ENCODE results near the gene RUBCNL.
A peak's percentile ranks its signal among the peaks of the same experiment; 100 is the strongest.
"Not testable (repeated sequence)": the region's sequence is repeated elsewhere in the genome, so short reads cannot be mapped to it uniquely, and the experiment has no call there.

The RUBCNL gene, protein sequence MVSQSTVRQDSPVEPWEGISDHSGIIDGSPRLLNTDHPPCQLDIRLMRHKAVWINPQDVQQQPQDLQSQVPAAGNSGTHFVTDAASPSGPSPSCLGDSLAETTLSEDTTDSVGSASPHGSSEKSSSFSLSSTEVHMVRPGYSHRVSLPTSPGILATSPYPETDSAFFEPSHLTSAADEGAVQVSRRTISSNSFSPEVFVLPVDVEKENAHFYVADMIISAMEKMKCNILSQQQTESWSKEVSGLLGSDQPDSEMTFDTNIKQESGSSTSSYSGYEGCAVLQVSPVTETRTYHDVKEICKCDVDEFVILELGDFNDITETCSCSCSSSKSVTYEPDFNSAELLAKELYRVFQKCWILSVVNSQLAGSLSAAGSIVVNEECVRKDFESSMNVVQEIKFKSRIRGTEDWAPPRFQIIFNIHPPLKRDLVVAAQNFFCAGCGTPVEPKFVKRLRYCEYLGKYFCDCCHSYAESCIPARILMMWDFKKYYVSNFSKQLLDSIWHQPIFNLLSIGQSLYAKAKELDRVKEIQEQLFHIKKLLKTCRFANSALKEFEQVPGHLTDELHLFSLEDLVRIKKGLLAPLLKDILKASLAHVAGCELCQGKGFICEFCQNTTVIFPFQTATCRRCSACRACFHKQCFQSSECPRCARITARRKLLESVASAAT

GRCh38 chr13:46387064-46387851 is at the start of gene RUBCNL:
Gene RUBCNL, minus strand, starts transcription at chr13:46387252. Its CDS starts 14,777 bp downstream, at chr13:46372475.
- peak; percentile 43 to 75 (median 63) for DNase-seq

DNA sequence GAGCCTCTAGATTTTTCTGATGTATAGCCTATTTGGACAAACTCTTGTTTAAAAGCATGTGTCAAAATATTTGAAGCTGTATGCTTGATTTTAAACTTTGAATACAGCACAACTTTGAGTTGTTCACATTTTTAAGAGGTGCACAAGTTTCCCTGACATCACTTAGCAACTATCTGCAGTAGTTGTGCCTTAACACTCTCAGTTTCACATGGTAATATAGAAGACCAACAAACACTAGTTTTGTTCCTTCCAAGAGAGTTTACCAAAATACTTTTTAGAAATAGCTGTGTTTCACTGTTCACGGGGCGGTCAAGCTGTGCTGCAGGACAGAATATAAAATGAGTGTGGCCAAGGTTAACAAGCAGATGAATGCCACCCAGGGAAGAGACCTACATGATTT is 42.5 kb upstream of the RUBCNL start:
- not testable (repeated sequence) for DNase-seq

DNA sequence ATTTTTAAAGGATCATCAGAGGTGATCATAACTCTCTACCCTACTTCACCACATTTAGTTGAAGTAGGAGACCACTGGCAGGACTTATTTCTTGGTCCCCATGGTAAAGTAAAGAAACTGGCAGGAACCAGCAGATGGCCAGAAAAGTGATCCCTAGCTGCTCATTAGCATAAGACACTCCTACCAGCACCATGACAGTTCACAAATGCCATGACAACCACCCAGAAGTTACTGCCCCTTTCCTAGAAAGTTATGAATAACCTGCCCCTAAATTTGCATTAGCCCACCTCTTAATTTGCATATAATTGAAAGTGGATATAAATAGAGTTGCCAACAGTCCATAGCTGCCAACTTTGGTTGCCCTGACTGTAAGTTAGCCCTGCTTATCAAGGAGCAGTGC is 18.4 kb upstream of the RUBCNL start:
- no peak for DNase-seq

DNA sequence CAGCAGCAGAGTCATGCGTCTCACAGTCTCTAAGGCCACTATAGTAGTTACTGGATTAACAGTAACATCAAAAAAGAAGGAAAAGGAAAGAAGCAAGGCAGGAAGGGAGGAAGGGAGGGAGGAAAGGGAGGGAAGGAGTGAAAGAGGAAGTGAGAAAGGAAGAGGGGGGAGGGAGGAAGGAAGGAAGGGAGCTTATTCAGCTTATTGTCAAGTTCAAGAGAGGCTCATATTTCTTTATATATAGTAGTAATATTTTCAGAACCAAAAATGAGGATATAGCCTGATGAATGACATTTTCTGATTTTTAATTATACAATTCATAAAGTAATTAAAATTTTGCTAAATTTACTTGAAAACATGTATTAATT is 17.7 kb upstream of the RUBCNL start:
- no peak for DNase-seq

DNA sequence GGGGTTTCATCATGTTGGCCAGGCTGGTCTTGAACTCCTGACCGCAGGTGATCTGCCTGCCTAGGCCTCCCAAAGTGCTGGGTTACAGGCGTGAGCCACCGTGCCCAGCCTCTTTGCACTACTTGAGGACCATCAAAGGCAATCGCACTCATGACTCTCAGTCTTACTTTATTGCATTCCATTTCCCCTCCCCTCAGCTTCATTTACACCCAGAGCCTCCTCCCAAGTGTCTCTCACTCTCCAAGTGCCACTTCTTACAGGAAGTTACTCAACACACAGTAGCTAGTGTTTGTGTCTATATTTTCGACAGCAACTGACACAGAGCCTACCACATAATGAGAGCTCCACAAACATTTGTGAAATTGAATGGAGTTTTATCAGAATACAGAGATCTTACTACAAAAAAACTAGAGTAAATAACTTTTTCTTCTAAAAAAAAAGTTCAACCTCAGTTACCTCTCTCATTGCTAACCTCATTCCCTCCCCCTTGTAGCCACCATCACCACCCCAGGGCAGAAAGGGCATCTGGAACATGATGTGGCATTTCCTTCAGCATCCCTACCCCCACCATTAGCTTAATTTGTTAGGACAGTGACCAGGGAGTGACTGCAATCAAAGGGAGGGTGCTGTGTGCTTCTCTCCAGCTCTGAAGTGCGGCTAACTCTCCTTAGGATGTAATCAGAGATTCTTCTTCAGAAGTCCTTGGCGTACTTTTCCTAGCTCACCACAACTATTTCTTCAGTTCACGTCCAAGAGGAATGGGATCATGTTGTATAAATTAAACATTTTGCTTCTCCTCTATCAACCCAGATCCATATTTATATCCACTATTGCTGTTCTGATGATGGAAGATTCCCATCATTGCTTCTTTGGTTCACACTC is 17.0 kb upstream of the RUBCNL start:
- no peak for DNase-seq

GRCh38 chr13:46402178-46402577 is 15.1 kb upstream of the RUBCNL start:
- no peak for DNase-seq

GRCh38 chr13:46401432-46401831 is 14.4 kb upstream of the RUBCNL start:
- no peak for DNase-seq

- DNase-seq: no peak
Measured at GRCh38 chr13:46396341-46396740, 9.3 kb upstream of the RUBCNL start.

DNA sequence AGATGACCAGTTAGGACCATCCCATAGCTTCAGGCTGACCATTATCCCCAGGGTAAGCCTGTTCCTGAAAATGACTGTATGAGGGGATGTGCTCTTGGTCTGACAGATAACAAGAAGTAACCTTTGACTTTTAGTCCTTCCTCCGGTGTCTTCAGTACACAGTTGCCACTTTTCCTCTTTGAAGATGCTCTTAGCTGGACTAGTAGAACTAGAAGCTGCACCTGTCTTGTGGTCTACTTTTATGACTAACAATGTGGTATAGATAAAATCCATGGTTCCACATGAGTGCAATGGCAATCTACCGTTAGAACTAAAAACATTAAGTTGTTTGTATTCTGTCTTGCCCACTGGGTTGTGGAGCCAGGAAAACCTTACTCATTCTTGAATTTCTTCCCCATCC is 5.9 kb upstream of the RUBCNL start:
- DNase-seq: peak in 1 of 3 experiments; percentile 85

- DNase-seq: no peak
Measured at GRCh38 chr13:46389457-46390451, 2.7 kb upstream of the RUBCNL start.

DNA sequence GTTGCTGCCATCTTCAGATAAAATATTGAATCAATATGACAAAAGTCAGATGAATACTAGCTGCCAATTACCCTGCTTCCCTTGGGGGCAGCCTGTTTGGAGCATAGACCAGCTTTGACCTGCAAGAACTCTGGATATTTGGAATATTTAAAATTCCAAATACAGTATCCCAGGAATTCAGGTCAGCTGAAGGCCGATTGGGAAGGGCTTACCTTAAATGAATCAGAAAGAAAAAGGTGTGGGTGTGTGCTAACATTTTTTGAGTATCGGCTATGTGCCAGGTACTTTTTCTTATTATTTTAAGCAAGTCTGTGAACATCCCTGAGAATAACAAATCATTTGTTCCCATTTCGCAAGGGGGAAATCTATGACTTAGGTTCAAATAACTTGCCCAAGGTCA is 1.8 kb upstream of the RUBCNL start:
- no peak for DNase-seq

DNA sequence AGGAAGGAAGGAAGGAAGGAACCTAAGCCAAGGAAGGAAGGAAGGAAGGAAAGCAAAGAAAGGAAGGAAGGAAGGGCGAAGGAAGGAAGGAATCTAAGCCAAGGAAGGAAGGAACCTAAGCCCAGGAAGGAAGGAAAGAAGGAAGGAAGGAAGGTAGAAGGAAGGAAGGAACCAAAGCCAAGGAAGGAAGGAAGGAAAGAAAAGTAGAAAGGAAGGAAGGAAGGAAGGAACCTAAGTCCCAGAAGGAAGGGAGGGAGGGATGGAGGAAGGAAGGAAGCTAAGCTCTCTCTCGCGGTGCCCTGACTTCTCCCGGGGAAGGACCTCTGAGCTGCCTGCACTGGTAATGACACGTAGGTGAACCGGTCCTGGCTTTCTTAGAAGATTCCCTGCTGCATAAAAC is 1.3 kb upstream of the RUBCNL start:
- no peak for DNase-seq

GRCh38 chr13:46386392-46387063 is 524 bp downstream of the RUBCNL start:
- peak in 1 of 3 experiments; percentile 55 for DNase-seq

- no peak for DNase-seq
Measured at GRCh38 chr13:46385946-46386345, 1.1 kb downstream of the RUBCNL start.

DNA sequence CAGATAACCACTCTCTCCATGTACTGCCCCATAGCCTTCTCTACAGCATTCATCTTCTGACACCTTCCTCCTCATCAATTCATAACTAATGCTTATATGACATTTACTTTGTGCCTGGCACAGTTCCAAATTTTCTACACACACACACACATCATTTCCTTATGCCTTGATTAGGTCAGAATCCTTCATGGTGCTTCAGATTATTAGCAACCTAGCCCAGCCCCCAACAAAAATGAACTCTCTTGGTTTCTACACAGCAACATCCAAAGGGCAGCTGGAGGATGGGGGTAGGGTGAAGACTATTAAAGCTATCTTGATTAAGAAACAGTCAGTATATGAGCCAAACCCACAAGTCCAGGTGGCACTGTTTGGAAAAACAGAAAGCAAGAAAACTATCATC is 3.7 kb downstream of the RUBCNL start:
- peak in 2 of 3 experiments; percentile 11 to 60 for DNase-seq

- no peak for DNase-seq
Measured at GRCh38 chr13:46382224-46382623, 4.8 kb downstream of the RUBCNL start.

- no peak for DNase-seq
Measured at GRCh38 chr13:46380242-46380641, 6.8 kb downstream of the RUBCNL start.

DNA sequence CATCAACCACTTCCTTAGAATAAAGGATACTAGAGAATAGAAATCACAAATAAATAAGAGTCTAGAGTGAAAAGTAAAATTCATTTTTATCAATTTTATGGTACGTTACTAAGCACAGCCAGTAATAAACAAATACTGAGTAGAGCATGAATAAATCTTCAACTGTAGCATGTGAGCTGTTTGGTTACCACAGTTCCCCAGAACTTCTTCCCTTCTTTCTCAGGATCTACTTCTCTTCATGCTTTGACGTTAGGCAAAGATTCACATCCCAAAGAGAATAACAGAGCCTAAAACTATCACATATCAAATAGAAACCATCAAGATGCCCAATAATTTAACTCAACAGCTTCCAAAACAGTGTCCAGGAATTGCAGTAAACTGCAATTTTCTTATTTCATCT is 7.4 kb downstream of the RUBCNL start:
- no peak for DNase-seq

DNA sequence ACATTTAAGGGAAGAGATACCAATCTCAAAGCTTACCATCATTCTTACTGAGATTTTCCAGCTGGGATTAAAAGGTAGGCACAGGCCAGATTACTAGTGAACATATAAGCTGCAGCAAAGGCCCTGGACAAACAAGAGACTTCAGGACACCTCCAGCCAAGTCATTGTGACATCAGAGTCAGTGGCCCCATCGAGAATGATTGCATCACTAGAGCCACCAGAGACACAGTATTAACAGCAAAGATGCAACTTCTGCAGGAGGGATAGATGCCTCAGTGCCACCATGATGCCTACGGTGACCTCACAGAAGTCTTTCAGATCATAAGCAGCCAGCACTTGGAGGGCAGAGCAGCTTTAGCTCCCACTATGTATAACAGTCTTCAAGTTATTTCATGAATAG is 8.6 kb downstream of the RUBCNL start:
- no peak for DNase-seq

DNA sequence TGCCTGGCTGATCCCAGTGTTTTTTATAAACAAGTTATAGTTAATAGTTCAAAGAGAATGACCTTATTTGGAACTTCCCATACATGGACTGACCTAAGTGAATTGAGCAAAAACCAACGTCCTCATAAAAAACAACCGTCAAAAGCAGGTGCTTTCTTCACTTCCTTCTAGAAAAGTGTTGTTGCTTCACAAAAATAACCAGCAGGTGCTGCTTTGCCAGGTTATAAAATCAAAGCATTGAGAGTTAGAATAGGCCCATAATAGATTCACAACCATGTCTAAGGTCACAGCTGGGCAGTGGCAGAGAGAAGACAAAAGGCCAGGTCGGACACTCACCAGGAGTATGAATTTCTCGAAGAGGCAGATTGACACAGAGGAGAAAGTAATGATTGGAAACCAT is 9.5 kb downstream of the RUBCNL start:
- no peak for DNase-seq

- DNase-seq: no peak
Measured at GRCh38 chr13:46374710-46375109, 12.3 kb downstream of the RUBCNL start.
